ENCODE measurements around the gene SEMA4D. TPM values are rescaled to one million over a fixed set of nuclear protein-coding genes. Genes with fewer than 3 reads are reported as not detected.

Gene SEMA4D
- total and polyA plus RNA-seq, 9 of the 15 experiments (the other 6 are each of a cell fraction or from before 2014, with no cell fraction given), result 0.38 to 5.1 (median 1.8) TPM

DNA sequence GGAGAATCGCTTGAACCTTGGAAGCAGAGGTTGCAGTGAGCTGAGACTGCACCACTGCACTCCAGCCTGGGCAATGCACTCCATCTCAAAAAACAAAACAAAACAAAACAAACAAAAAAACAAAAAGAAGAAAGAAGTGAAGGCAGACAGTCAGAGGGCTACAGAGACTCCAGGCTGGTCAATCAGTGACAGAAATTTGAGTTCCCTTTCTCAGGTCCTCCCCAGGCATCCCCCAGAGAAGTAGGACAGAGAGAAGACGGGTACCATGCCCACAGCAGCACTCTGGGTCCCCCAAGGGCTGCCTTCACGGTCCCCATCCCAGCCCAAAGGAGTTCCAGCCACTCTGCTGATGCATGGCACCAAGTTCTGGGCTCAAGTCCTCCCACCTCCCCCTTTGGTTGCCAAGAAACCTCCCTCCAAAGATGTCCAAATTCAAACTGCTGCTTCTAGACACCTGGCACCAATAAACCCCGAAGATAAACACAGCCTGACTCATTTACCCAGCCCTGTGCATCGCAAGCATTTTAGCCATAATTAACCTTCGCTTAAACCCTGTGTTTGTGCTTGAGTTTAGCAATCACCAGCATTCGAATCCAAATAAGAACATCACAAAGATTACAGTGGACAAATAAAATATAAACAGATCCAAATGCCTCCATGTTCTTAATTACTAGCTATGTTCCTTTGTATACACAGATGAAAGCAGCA, 24.0 kb downstream of the SEMA4D start:
- CTCF ChIA-PET (ENCODE audit: low intra/inter-chr PET ratio), result interaction anchor here (0.7 kb wide), 1 partner anchor 11 kb away, joined by 3 read pairs; no protein-coding TSS in a partner anchor
- Histone ChIP-seq H3K4me1 (replicated peaks in 1 of 2; ENCODE audit: control insufficient read depth in 2 of 2, insufficient read depth in 2 of 2, low read length in 2 of 2) (no peaks in the 10 kb centered on the region), H3K9me3 (replicated peaks; ENCODE audit: control insufficient read depth, insufficient read depth, low read depth, low read length) (no peaks in the 10 kb centered on the region), H2AFZ (ENCODE audit: low read depth, low read length) (no peak overlapping the region), H3K4me3 (no peak overlapping the region), H3K9me1 (ENCODE audit: control insufficient read depth, insufficient read depth, low read length) (no peaks in the 10 kb centered on the region), H3K27me3 (ENCODE audit: control insufficient read depth in 2 of 2, insufficient read depth in 2 of 2, low read length in 2 of 2) (peaks cover 0 to 4% of the 10 kb centered on the region in 2 experiments; a peak in 1 of 5 replicates), H3K27ac (ENCODE audit: extremely low read depth, low read depth, low read length) (no peak overlapping the region), H3K9ac (ENCODE audit: insufficient read depth in 1 of 2, low read depth in 2 of 2, low read length in 2 of 2) (no peak overlapping the region), H3K36me3 (ENCODE audit: control insufficient read depth, insufficient read depth, low read length) (no peaks in the 10 kb centered on the region), H4K20me1 (replicated peaks; ENCODE audit: control insufficient read depth, insufficient read depth, low read length) (no peaks in the 10 kb centered on the region), H3K79me2 (ENCODE audit: control insufficient read depth, insufficient read depth, low read length) (no peaks in the 10 kb centered on the region), H3K4me2 (ENCODE audit: insufficient read depth, low read length) (no peak overlapping the region)
- DNase-seq (ENCODE audit: extremely low read depth in 1 of 4, low spot score in 3 of 4), result no peak
- 2% methylated on average over 6 of the region's 7 CpGs for WGBS (ENCODE audit: insufficient coverage, low coverage, missing lambda C conversion rate)
- ATAC-seq, result no peak
- in situ Hi-C loops (cut with MboI) (no loop called here), intact Hi-C loops (cut with micrococcal nuclease) (no loop called here)
- no TSS peak for BruUV-seq (replicated peaks)
- POLR2A ChIA-PET, result interaction anchor here (1.0 kb wide), 1 partner anchor 12 kb away, joined by 3 read pairs; no protein-coding TSS in a partner anchor
- no peak for FAIRE-seq
- TF ChIP-seq, protein P1, sequence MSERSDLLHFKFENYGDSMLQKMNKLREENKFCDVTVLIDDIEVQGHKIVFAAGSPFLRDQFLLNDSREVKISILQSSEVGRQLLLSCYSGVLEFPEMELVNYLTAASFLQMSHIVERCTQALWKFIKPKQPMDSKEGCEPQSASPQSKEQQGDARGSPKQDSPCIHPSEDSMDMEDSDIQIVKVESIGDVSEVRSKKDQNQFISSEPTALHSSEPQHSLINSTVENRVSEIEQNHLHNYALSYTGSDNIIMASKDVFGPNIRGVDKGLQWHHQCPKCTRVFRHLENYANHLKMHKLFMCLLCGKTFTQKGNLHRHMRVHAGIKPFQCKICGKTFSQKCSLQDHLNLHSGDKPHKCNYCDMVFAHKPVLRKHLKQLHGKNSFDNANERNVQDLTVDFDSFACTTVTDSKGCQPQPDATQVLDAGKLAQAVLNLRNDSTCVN (CRISPR knock-in tag; IDR thresholded peaks at IDR 0.05), result no peak
- no peak for TF ChIP-seq BACH1 (tag; IDR thresholded peaks at IDR 0.05)
- no peak for TF ChIP-seq SMARCE1 (IDR thresholded peaks at IDR 0.05)
- TF ChIP-seq, protein P2, sequence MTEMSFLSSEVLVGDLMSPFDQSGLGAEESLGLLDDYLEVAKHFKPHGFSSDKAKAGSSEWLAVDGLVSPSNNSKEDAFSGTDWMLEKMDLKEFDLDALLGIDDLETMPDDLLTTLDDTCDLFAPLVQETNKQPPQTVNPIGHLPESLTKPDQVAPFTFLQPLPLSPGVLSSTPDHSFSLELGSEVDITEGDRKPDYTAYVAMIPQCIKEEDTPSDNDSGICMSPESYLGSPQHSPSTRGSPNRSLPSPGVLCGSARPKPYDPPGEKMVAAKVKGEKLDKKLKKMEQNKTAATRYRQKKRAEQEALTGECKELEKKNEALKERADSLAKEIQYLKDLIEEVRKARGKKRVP (CRISPR knock-in tag; IDR thresholded peaks at IDR 0.05), result no peak
- TF ChIP-seq SMAD4 (CRISPR knock-in tag; conservative IDR thresholded peaks at IDR 0.05), result no peak
- TF ChIP-seq, protein P3, sequence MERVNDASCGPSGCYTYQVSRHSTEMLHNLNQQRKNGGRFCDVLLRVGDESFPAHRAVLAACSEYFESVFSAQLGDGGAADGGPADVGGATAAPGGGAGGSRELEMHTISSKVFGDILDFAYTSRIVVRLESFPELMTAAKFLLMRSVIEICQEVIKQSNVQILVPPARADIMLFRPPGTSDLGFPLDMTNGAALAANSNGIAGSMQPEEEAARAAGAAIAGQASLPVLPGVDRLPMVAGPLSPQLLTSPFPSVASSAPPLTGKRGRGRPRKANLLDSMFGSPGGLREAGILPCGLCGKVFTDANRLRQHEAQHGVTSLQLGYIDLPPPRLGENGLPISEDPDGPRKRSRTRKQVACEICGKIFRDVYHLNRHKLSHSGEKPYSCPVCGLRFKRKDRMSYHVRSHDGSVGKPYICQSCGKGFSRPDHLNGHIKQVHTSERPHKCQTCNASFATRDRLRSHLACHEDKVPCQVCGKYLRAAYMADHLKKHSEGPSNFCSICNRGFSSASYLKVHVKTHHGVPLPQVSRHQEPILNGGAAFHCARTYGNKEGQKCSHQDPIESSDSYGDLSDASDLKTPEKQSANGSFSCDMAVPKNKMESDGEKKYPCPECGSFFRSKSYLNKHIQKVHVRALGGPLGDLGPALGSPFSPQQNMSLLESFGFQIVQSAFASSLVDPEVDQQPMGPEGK (CRISPR knock-in tag; IDR thresholded peaks at IDR 0.05; ENCODE audit: borderline replicate concordance), result no peak
- TF ChIP-seq, protein P4, sequence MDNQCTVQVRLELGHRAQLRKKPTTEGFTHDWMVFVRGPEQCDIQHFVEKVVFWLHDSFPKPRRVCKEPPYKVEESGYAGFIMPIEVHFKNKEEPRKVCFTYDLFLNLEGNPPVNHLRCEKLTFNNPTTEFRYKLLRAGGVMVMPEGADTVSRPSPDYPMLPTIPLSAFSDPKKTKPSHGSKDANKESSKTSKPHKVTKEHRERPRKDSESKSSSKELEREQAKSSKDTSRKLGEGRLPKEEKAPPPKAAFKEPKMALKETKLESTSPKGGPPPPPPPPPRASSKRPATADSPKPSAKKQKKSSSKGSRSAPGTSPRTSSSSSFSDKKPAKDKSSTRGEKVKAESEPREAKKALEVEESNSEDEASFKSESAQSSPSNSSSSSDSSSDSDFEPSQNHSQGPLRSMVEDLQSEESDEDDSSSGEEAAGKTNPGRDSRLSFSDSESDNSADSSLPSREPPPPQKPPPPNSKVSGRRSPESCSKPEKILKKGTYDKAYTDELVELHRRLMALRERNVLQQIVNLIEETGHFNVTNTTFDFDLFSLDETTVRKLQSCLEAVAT (IDR thresholded peaks at IDR 0.05), result no peak

Data from K562 (cell line).